HG03097 (cell line): ENCODE results near the gene GOLGA6C.
"Not testable (repeated sequence)": the region's sequence is repeated elsewhere in the genome, so short reads cannot be mapped to it uniquely, and the experiment has no call there.

ENCODE experiments used
- ATAC-seq: cut with Tn5 transposase; IDR thresholded peaks from one replicate; pipeline ENCODE4 v1.9.1; 2021; ENCODE audit not compliant: unreplicated experiment, low FRiP score

Gene GOLGA6C

DNA sequence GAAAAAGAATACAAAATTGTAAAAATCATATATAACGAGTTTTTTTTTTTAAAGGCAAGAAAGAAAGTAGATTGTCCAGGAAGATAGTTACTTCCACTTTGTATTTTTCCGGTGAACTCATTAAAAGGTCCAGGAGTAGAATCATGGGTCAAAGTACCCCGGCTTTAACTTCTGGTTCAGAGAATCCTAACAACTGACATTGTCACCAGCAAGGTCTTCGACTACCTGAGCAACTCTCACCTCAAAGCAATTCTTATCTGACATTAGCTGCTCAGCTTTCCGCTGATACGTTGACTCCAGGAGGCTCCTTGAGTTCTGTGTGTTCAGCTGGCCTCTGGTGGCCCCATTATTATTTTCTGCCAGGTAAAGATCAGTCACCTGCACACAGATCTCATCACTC, 9.1 kb upstream of the GOLGA6C start:
- not testable (repeated sequence) for ATAC-seq

DNA sequence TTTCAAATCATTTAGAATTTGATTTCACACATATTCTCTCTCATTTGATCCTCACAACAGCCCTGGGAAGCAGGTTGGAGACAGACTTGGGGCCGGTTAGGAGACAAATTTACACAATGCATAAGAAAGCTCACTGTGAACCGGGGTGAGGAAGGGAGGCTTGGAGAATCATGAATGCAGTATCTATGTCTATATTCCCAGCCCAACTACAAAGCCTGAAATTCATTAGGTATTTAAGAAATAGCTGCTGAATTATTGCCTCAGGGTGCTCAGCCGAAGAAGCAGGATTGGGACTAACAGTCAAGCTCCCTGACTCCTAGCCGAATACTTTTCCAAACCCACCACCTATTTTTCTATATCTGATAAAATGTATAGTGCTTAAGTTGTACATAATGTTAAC, 8.4 kb upstream of the GOLGA6C start:
- no peak for ATAC-seq

DNA sequence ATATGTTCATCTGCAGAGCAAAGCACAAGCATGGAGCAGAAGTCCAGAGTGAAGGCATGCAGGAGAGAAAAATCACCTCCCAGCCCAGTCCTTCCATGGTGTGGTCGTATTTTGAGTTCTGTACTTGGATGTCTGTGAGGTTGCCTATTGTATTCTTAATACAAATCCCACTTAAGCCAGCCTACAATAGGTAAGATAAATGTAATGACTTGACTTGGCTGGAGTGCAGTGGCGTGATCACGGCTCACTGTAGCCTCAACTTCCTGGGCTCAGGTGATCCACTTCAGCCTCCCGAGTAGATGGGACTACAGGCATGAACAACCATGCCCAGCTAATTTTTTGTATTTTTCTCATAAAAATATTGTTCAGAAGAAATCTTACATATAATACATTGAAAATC, 6.8 kb upstream of the GOLGA6C start:
- not testable (repeated sequence) for ATAC-seq

DNA sequence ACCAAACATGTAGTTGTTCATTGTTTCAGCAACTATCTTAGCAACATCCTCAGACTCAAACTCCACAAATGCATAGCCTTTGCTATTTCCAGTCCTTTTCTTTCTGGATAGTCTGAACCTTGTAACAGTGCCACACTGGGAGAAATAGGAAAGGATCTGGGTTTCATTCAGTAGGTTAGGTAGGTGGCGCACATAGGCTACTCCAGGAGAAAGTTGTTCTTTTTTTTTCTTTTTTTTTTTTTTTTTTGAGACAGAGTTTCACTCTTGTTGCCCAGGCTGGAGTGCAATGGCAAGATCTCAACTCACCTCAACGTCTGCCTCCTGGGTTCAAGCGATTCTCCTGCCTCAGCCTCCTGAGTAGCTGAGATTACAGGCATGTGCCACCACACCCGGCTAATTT, 5.8 kb upstream of the GOLGA6C start:
- ATAC-seq = not testable (repeated sequence)

DNA sequence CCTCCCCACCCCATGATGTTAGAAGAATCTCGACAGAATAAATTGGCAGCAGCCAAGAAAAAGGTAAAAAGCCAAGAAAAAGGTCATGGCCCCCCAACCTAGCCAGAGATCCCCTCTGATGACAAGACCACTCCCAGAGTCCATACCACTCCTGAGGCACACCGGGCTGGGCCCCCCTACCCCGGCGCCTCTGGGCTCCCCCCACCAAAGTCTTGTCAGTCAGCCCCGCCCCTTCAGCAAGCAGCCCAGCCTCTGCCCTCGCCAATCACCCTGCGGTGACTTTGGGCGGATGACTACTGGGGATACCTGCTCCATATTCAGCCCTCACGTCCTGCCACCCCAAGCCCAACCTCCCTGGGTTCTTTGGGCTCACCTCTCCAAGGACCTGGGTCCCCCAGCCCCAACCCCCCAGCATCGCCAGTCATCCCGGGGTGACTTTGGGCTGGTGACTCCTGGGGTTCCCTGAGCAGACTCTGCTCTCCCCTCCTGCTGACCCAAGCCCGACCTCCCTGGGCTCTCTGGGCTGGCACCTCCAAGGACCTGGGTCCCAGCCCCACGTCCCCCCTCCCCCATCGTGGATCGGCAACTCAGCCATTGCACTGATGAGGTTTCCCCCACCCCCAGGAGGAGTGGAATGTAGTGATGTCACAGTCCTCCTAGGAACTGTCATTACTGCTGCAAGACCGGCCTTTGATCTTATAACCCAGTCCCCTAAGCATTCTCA, 648 bp downstream of the GOLGA6C start:
- ATAC-seq = not testable (repeated sequence)

DNA sequence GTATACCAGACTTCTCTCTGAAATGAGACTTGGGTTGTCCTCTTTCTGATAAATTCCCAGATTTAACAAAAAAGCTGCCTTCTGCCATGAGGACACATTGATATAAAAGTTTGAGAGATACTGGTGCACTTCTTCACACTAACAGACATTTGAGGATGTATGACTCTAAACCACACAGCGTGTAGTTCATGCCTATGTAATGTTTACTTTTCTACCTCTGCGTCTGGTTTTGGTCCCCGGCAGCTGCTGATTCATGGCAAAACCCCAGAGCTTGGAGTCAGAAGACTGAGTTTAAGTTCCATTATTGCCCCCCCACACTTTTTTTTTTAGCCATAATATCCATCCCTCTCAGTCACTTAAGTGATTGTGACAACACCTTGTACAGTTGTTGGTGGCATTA, 1.7 kb downstream of the GOLGA6C start:
- not testable (repeated sequence) for ATAC-seq

DNA sequence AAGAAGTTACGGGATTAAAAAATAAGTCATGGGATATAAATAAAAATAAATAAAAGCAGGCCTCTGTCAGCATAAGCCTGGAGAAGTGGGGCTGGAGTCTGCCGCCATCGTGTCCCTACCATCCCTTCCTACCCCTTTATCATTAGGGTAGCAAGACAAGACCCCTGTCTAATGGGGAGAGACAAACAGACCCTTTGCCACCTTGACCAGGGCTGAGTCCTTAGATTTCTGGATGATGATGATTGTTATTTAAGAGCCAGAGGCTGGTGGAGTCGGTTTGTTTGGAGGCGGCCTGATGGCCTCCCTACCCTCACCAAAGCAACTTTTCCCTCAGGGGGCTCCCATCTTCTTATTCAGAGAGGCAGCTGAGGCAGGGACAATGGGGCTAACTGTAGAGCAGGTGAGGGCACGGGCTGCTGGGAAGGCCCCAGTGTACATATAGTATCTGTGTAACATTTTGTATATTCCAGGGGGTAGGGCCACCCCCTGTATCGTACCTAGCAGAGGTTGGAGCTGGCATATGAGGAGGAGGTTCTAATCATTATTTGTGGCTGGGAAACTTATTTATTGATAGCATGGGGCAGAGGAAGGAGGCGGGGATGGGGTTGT, 15.7 kb downstream of the GOLGA6C start:
- not testable (repeated sequence) for ATAC-seq

DNA sequence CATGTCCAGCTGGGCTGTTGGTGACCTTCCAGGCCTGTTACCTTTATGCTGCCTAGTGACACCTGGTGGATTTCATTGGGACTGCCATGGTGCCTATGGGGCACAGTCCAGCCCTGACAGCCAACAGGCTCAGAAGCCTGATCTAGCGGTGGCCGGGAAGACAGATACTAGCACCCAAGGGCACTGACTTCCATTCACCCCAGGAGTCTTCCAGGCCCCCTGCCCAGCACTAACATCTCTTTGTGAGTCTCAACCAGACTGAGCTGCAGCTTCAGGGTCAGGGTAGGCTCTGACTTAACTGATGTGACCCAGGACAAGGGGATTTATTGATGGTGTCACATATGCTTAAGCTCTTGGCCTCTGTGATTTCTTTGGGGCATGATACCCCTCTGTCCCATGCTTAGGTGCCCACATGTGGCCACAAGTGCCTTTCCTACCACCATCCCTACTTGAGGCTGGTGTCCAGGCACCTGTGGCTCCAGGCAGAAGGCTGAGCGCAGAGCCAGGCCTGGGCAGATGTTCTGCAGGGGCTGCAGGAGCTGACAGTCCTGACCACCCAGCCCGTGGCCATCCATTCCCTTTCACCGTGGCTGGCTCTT, 16.5 kb downstream of the GOLGA6C start:
- not testable (repeated sequence) for ATAC-seq

DNA sequence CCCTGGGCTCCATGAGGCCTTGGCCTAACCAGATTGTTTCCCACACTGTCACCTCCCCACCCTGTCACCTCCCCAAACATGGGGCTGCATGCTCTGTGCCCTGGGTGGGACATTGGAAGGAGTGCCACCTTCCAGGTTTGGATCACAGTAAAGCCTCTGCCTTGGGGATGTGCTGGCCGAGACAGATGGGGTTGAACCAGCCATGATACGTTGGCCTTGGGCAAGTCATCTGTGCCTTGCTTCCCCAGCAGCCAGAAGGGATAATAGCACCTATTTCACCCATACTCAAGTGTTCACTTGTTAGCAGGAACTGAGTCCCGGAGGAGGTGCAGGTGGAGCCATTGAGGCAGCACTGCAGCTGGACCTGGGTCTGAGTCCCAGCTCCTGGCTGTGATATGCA, 17.5 kb downstream of the GOLGA6C start:
- not testable (repeated sequence) for ATAC-seq

DNA sequence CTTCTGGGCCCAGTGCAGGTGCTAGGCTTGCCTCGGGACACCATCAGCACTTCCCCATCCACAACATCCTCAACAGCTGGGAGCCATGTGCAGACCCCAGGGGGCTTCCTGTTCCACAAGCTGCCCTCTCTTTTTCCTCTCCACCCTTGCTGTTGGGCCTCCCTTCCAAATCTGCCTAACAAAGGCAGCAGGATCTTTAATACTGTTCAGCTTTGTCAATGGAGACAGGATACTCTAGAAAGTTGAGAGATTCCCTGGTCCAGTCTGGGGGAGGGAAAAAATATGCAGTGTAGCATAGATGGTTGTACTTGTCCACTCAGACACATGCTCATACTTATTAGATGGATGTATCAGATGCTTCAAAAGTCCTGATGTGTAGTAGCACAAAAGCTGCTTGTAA, 20.4 kb downstream of the GOLGA6C start:
- not testable (repeated sequence) for ATAC-seq

DNA sequence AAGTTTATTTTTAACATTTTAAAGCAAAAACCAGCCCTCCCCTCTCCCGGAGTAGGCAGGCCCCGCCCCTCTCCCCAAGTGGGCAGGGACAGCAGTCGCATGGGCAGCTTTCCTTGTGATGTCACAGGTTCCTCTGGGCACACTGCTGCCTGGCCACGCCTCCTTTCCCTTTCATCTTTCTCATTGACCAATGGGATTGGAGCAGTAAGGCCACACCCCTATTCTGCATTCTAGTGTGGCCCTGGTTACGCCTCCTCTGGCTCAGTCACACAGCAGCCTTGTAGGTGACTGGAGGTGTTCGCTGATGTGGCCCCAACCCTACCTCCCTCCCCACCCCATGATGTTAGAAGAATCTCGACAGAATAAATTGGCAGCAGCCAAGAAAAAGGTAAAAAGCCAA, 24.4 kb downstream of the GOLGA6C start, which contains the start of gene GOLGA6D:
GOLGA6D (plus strand) TSS at position 264 of the 400 bp plus-strand sequence; CDS start at position 305, 41 bp downstream.
- not testable (repeated sequence) for ATAC-seq

DNA sequence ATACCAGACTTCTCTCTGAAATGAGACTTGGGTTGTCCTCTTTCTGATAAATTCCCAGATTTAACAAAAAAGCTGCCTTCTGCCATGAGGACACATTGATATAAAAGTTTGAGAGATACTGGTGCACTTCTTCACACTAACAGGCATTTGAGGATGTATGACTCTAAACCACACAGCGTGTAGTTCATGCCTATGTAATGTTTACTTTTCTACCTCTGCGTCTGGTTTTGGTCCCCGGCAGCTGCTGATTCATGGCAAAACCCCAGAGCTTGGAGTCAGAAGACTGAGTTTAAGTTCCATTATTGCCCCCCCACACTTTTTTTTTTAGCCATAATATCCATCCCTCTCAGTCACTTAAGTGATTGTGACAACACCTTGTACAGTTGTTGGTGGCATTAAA, 26.0 kb downstream of the GOLGA6C start:
- ATAC-seq = not testable (repeated sequence)

DNA sequence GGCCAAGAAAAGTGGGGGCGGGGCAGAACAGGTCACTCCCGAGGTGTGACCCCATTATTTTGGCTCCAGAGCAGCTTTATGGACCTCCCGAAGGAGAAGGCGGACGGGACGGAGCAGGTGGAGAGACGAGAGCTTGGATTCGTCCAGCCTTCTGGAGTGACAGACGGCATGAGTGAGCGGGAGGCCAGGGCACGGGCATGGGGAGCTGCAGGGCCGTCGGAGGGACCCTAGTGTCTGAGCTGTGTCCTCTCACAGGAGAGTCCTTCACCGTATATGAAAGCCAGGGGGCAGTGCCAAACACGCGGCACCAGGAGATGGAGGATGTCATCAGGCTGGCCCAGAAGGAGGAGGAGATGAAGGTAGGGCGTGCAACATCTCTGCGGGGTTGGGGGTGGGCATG, 35.5 kb downstream of the GOLGA6C start:
- ATAC-seq = not testable (repeated sequence)

DNA sequence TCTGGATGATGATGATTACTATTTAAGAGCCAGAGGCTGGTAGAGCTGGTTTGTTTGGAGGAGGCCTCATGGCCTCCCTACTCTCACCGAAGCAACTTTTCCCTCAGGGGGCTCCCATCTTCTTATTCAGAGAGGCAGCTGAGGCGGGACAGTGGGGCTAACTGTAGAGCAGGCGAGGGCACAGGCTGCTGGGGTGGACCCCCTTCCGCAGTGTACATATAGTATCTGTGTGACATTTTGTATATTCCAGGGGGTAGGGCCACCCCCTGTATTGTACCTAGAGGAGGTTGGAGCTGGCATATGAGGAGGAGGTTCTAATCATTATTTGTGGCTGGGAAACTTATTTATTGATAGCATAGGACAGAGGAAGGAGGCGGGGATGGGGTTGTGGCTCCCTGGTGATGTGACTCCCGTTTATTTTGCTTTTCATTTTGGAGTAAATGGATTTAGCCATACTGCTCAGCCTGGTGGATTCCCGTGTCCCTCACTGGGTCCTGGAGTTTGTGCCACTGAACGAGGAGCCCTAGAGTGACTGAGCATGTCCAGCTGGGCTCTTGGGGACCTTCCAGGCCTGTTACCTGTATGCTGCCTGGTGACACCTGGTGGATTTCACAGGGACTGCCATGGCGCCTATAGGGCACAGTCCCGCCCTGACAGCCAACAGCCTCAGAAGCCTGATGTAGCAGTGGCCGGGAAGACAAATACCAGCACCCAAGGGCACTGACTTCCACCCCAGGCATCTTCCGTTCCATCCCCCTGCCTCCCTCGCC, 40.6 kb downstream of the GOLGA6C start:
- not testable (repeated sequence) for ATAC-seq

DNA sequence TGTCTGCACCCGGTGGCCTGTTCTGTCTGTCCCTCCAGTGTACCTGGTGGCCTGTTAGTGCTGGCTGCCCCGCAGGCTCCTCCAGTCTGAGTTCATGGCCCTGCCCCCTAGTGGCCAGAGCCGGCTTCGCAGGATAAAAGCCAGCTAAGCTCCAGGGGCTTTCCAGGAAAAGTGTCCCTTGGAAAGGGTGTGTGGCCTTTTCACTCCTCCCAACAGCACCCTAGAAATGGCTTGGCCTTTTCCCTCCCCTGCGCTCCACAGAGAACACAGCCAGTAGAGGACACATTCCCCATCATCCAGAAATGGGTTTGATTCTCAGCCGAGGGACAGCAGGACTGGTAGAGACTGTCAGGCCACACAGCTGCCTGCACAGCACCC, 41.2 kb downstream of the GOLGA6C start:
- ATAC-seq = not testable (repeated sequence)

DNA sequence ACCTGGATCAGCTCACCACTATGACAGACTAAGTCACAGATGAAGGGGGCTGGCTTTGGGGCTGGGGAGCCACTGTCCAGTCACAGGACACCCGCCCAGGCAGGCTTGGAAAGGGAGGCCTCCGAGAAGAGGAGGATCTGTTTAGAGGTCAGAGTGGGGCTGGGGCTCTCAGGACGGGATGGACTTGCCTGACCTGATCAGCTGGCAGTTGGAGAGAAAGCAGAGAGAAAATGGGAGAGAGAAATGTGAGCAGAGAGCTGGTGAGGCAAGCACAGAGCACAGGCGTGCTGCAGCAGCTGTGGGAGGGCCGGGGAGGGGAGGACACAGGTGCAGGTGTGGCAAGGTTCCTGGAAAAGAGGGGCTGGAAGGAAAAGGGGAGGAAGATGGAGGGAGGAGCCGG, 41.9 kb downstream of the GOLGA6C start:
- not testable (repeated sequence) for ATAC-seq

DNA sequence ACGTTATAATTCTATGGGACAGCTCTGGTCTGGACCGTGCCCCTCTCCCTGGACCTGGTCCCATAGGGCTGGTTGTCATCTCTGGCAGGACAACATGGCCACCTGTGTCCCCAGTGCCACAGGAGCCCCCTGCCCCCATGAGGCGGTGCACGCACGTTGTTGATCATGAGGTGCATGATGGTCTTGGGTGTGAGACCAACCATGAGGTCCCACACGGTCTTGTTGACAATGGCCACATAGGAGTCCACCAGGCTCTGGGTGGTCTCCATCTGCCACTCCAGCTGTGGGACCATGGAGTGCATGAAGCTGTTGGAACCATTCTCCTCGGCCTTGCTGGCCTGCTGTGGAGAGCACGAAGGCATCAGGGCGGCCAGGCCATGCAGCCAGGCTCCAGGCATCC, 44.2 kb downstream of the GOLGA6C start:
- ATAC-seq = no peak

DNA sequence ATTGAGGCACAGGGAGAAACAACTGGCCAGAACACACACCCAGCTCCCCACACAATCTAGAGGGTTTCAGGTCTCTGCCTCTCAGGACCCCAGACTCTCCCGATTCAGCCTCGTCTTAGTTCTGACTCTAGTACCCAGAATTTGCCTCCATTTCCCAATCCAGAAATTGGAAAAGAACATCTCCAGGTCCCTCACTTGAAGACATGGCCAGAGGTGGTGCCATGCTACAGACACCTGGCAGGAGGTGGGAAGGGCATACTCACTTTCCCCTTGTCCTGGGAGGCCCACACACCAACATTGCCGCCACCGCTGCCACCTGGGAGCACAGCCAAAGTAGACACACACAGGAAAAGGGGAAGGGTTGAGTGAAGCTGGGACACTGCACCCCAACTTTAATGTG, 44.6 kb downstream of the GOLGA6C start:
- ATAC-seq = not testable (repeated sequence)

DNA sequence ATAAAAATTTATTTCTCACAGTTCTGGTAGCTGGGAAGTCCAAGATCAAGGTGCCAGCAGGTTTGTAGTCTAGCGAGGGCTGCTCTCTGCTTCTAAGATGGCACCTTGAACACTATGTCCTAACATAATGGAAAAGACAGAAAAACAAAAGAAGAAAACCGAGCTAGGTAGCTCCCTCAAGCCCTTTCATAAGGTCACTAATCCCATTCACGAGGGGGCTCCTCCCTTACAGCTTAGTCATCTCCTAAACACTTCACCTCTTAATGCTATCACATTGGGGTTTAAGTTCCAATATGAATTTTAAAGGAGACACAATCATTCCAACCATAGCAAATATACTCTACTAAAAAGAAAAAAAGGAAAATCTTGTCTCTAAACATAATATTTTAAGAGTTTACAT, 48.1 kb downstream of the GOLGA6C start:
- no peak for ATAC-seq

DNA sequence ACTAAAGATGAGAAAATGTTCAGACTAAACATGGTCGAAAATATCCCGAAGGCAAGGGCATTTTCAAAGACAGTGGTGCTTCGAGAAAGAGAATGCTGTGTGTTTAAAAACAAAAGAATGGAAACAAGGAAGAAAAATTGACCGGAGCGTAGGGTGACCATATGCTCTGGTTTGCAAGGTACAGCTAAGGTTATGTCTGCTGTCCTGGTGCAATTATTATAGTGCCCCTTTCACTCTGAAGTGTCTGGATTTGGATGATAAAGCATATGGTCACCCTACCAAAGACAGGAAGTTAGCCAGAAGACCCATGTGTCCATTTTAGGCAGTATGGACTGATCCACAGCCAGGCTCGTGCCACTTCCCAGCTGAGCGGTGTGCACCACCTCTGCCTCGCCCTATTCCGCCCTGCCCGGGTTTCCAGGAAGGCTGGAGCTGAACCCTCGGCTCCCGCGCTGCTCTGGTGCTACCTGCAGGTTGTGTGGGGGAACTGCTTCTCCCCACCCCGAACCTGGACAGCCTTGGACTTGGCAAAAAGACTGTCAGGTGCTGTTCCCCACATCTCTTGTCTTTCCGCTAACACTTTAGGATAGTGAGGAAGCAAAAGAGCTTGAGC, 49.8 kb downstream of the GOLGA6C start:
- no peak for ATAC-seq

DNA sequence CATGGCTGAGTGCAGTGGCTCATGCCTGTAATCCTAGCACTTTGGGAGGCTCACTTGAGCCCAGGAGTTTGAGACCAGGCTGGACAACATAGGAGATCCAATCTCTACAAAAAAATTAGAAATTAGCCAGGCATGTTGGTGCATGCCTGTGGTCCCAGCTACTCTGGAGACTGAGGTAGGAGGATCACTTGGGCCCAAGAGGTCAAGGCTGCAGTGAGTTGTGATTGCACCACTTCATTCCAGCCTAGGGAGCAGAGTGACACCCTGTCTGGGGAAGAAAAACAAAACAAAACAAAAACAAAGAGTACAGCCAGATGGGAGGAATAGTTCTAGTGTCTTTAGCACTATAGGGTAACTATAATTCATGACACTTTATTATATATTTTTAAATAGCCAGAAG, 51.6 kb downstream of the GOLGA6C start:
- no peak for ATAC-seq
